Lower leg skin (tissue), 3 donors: ENCODE data around the gene PRICKLE4.

Experiments used
- POLR2A ChIP-seq, 2 donors: fragments of 450-650 bp; IDR thresholded peaks; one replicate each; pipeline ENCODE4 v1.6.1; 2016 to 2017; ENCODE audit warnings: antibody characterized with exemption in 2 of 2, mild to moderate bottlenecking in 1 of 2, moderate library complexity in 1 of 2
- TF ChIP-seq, protein P1 (sequence below), 3 donors: fragments of 450-650 bp; IDR thresholded peaks; one replicate each; pipeline ENCODE4 v1.5.1; 2016; ENCODE audit warnings: antibody characterized with exemption in 3 of 3, mild to moderate bottlenecking in 3 of 3, moderate library complexity in 2 of 3

DNA sequence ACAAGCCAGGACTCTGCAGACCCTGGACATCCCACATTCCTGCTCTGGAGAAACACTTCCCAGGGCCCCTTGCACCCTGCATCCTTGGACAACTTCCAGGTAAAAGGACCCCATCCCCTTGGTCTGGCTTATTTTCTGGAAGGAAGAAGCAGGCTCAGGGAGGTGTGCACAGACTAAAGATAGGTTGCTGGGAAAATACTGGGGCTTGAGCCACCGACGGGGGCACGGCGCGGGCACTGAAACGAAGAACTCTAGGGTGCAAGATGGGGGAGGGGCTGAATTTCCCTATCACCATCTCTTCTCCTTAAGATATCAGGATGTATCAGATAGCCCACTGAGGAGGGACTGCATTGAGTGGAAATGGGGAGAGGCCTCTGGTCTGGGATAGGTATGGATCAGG is 1.7 kb upstream of the PRICKLE4 start:
- TF ChIP-seq POLR2A (IDR thresholded peaks at IDR 0.05), result no peak
- TF ChIP-seq, protein P1, sequence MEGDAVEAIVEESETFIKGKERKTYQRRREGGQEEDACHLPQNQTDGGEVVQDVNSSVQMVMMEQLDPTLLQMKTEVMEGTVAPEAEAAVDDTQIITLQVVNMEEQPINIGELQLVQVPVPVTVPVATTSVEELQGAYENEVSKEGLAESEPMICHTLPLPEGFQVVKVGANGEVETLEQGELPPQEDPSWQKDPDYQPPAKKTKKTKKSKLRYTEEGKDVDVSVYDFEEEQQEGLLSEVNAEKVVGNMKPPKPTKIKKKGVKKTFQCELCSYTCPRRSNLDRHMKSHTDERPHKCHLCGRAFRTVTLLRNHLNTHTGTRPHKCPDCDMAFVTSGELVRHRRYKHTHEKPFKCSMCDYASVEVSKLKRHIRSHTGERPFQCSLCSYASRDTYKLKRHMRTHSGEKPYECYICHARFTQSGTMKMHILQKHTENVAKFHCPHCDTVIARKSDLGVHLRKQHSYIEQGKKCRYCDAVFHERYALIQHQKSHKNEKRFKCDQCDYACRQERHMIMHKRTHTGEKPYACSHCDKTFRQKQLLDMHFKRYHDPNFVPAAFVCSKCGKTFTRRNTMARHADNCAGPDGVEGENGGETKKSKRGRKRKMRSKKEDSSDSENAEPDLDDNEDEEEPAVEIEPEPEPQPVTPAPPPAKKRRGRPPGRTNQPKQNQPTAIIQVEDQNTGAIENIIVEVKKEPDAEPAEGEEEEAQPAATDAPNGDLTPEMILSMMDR (IDR thresholded peaks at IDR 0.05), result no peak
